SK-N-SH treated with all-trans-retinoic acid at 6 μM for 48 hours (cell line): ENCODE data around the gene PAXX.

Experiments
- ATAC-seq: fragments of 200-7000 bp; cut with Tn5 transposase; 3 replicates; pipeline ENCODE4 v1.9.1; 2020; ENCODE audit warnings: mild to moderate bottlenecking, moderate library complexity
- ARNTL ChIP-seq: fragments of 450-650 bp; formaldehyde crosslinking; IDR thresholded peaks from 2 replicates; pipeline ENCODE4 v1.5.0; 2020; ENCODE audit warnings: low read depth, mild to moderate bottlenecking, moderate library complexity, borderline replicate concordance
- BACH2 ChIP-seq: fragments of 250-450 bp; sonication (Bioruptor Pico); IDR thresholded peaks from 2 replicates; pipeline ENCODE4 v1.9.0; 2021; ENCODE audit warnings: mild to moderate bottlenecking, borderline replicate concordance
- CREB5 ChIP-seq: fragments of 250-450 bp; sonication (Bioruptor Pico); IDR thresholded peaks from 2 replicates; pipeline ENCODE4 v1.5.1; 2020; ENCODE audit warnings: low read depth, mild to moderate bottlenecking, moderate library complexity
- CSDC2 ChIP-seq: fragments of 250-450 bp; sonication (Bioruptor Pico); IDR thresholded peaks from 2 replicates; pipeline ENCODE4 v1.5.0; 2020; ENCODE audit warnings: mild to moderate bottlenecking, moderate library complexity
- CSRNP3 ChIP-seq: fragments of 250-450 bp; sonication (Bioruptor Pico); IDR thresholded peaks from 2 replicates; pipeline ENCODE4 v1.5.1; 2021; ENCODE audit warnings: mild to moderate bottlenecking, moderate library complexity
- ESRRG ChIP-seq: fragments of 250-450 bp; sonication (Bioruptor Pico); IDR thresholded peaks from 2 replicates; pipeline ENCODE4 v1.6.1; 2021; ENCODE audit warnings: mild to moderate bottlenecking
- ISL1 ChIP-seq: fragments of 250-450 bp; sonication (Bioruptor Pico); IDR thresholded peaks from 2 replicates; pipeline ENCODE4 v2.1.2; 2022; ENCODE audit warnings: mild to moderate bottlenecking, moderate library complexity
- OSR1 ChIP-seq: fragments of 250-450 bp; sonication (Bioruptor Pico); IDR thresholded peaks from 2 replicates; pipeline ENCODE4 v1.8.0; 2022; ENCODE audit warnings: moderate library complexity, mild to moderate bottlenecking, inconsistent platforms
- TCF4 ChIP-seq: fragments of 250-450 bp; sonication (Bioruptor Pico); IDR thresholded peaks from 2 replicates; pipeline ENCODE4 v1.8.0; 2021; ENCODE audit warnings: mild to moderate bottlenecking, moderate library complexity, borderline replicate concordance
- TOX ChIP-seq: fragments of 250-450 bp; sonication (Bioruptor Pico); IDR thresholded peaks from 2 replicates; pipeline ENCODE4 v1.8.0; 2021; ENCODE audit warnings: mild to moderate bottlenecking, moderate library complexity, borderline replicate concordance
- TSHZ2 ChIP-seq: fragments of 250-450 bp; sonication (Bioruptor Pico); IDR thresholded peaks from 2 replicates; pipeline ENCODE4 v1.5.0; 2020; ENCODE audit warnings: mild to moderate bottlenecking, moderate library complexity
- ZC3H10 ChIP-seq: fragments of 250-450 bp; sonication (Bioruptor Pico); IDR thresholded peaks from 2 replicates; pipeline ENCODE4 v1.5.1; 2021; ENCODE audit warnings: mild to moderate bottlenecking, moderate library complexity
- ZFP3 ChIP-seq: fragments of 250-450 bp; sonication (Bioruptor Pico); IDR thresholded peaks from 2 replicates; pipeline ENCODE4 v1.5.0; 2020; ENCODE audit warnings: mild to moderate bottlenecking, moderate library complexity
- ZFP30 ChIP-seq: fragments of 450-650 bp; formaldehyde crosslinking; IDR thresholded peaks from 2 replicates; pipeline ENCODE4 v1.5.0; 2022; ENCODE audit warnings: mild to moderate bottlenecking, moderate library complexity
- ZNF70 ChIP-seq: fragments of 450-650 bp; formaldehyde crosslinking; IDR thresholded peaks from 2 replicates; pipeline ENCODE4 v1.5.0; 2020; ENCODE audit warnings: mild to moderate bottlenecking, moderate library complexity
- ZNF8 ChIP-seq: fragments of 450-650 bp; formaldehyde crosslinking; IDR thresholded peaks from 2 replicates; pipeline ENCODE4 v1.5.0; 2020; ENCODE audit warnings: mild to moderate bottlenecking, moderate library complexity
- TF ChIP-seq, protein P1 (sequence below): fragments of 250-450 bp; sonication (Bioruptor Pico); IDR thresholded peaks from 2 replicates; pipeline ENCODE4 v1.8.0; 2020; ENCODE audit warnings: mild to moderate bottlenecking, moderate library complexity, borderline replicate concordance
- TF ChIP-seq, protein P2 (sequence below): fragments of 250-450 bp; sonication (Bioruptor Pico); IDR thresholded peaks from 2 replicates; pipeline ENCODE4 v1.8.0; 2021; ENCODE audit warnings: low read depth, mild to moderate bottlenecking, moderate library complexity, borderline replicate concordance

PAXX gene

DNA sequence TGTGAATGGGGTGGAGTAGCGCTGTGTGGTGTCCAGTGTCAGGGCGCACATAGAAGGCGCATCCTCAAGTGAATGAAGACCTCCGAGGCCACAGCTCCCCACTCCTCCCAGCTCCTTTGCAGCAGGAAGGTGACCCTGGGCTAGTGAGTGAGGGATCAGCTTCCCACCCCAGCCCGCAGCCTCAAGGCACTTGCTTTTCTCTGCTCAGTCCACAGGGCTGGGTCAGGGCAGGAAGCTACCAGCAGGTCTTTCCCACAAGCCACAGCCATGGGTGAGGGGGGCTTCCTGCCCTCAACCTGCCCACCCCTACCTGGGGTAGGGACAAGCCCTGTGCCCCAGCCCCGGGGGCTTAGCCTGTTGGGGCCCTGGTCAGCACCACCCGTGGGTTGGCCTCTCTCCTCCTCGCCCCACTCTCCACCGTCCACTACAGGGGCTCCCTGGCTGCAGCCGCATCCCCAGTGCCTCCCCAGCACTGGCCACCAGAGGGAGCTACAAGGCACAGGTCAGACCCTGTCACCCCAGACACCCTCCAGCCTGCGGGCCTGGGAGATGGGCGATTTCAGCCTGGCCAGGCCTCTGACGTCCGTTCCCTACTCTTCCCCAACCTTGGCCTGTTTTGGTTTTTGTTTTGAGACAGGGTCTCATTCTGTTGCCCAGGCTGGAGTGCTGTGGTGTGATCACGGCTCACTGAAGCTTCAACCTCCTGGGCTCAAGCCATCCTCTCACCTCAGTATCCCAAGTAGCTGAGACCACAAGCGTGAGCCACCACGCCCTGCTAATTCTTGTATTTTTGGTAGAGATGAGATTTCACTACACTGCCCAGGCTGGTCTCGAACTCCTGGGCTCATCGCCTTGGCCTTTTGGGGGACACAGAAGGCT, 37.1 kb downstream of the PAXX start:
- no peak for TF ChIP-seq ESRRG (CRISPR knock-in tag)
- TF ChIP-seq ISL1, result no peak
- TF ChIP-seq BACH2 (CRISPR knock-in tag), result no peak
- TF ChIP-seq TCF4, result no peak
- TF ChIP-seq TSHZ2, result no peak
- TF ChIP-seq, protein P1, sequence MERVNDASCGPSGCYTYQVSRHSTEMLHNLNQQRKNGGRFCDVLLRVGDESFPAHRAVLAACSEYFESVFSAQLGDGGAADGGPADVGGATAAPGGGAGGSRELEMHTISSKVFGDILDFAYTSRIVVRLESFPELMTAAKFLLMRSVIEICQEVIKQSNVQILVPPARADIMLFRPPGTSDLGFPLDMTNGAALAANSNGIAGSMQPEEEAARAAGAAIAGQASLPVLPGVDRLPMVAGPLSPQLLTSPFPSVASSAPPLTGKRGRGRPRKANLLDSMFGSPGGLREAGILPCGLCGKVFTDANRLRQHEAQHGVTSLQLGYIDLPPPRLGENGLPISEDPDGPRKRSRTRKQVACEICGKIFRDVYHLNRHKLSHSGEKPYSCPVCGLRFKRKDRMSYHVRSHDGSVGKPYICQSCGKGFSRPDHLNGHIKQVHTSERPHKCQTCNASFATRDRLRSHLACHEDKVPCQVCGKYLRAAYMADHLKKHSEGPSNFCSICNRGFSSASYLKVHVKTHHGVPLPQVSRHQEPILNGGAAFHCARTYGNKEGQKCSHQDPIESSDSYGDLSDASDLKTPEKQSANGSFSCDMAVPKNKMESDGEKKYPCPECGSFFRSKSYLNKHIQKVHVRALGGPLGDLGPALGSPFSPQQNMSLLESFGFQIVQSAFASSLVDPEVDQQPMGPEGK (CRISPR knock-in tag), result no peak
- no peak for TF ChIP-seq ZNF8 (CRISPR knock-in tag)
- no peak for TF ChIP-seq TOX (CRISPR knock-in tag)
- no peak for TF ChIP-seq CREB5 (CRISPR knock-in tag)
- no peak for TF ChIP-seq ZFP3 (CRISPR knock-in tag)
- TF ChIP-seq, all 23 proteins: peak for 0
- ATAC-seq, result peak; percentile 88

- TF ChIP-seq OSR1 (no peak), ESRRG (CRISPR knock-in tag) (no peak), BACH2 (CRISPR knock-in tag) (no peak), ZC3H10 (CRISPR knock-in tag) (no peak), CSDC2 (CRISPR knock-in tag) (no peak), ZFP30 (CRISPR knock-in tag) (no peak), CSRNP3 (no peak), ZNF70 (no peak), ZNF8 (CRISPR knock-in tag) (no peak), ARNTL (CRISPR knock-in tag) (no peak), ISL1 (no peak)
- TF ChIP-seq, protein P2, sequence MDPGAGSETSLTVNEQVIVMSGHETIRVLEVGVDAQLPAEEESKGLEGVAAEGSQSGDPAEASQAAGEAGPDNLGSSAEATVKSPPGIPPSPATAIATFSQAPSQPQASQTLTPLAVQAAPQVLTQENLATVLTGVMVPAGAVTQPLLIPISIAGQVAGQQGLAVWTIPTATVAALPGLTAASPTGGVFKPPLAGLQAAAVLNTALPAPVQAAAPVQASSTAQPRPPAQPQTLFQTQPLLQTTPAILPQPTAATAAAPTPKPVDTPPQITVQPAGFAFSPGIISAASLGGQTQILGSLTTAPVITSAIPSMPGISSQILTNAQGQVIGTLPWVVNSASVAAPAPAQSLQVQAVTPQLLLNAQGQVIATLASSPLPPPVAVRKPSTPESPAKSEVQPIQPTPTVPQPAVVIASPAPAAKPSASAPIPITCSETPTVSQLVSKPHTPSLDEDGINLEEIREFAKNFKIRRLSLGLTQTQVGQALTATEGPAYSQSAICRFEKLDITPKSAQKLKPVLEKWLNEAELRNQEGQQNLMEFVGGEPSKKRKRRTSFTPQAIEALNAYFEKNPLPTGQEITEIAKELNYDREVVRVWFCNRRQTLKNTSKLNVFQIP (CRISPR knock-in tag), result no peak
- TF ChIP-seq, protein P1 (CRISPR knock-in tag), result no peak
- no peak for ATAC-seq
These were observed 37.8 kb downstream of the PAXX start for GRCh38 chr9:137030006-137030405.
